ENCODE data around the gene KRT12. TPM values are rescaled to one million over a fixed set of nuclear protein-coding genes. Genes with fewer than 3 reads are reported as not detected.
A peak's percentile ranks its signal among the peaks of the same experiment; 100 is the strongest.

The KRT12 gene
- total and polyA plus RNA-seq, 2 donors (not counting 1 experiment from before 2014, with no cell fraction given), result not detected

- H3K4me1 ChIP-seq (ENCODE audit: control insufficient read depth, extremely low read depth, insufficient read depth, low read length), result peaks cover 9% of the 10 kb centered on the region
- no peak overlapping the region for H3K4me3 ChIP-seq (replicated peaks in 1 of 4; ENCODE audit: control extremely low read depth in 1 of 4, insufficient read depth in 1 of 4, low read depth in 3 of 4, low read length in 4 of 4)
- no peaks in the 10 kb centered on the region for H3K9me3 ChIP-seq (ENCODE audit: control insufficient read depth, insufficient read depth, low read depth, low read length)
- H3K4me2 ChIP-seq (ENCODE audit: extremely low read depth, insufficient read depth, low read length), result no peak overlapping the region
- DNase-seq (ENCODE audit: low read depth in 2 of 2), result no peak
- no peak overlapping the region for H2AFZ ChIP-seq (ENCODE audit: low read length)
- H3K9ac ChIP-seq (ENCODE audit: insufficient read depth, low read length), result no peak overlapping the region
- no peaks in the 10 kb centered on the region for H3K36me3 ChIP-seq (ENCODE audit: control insufficient read depth, insufficient read depth, low read length)
- no peak for TF ChIP-seq CTCF (conservative IDR thresholded peaks at IDR 0.05 in 1 of 2, IDR thresholded peaks at IDR 0.05 in 1 of 2; ENCODE audit: low read depth in 1 of 2, low read length in 2 of 2)
- TF ChIP-seq EZH2 (IDR thresholded peaks at IDR 0.05; ENCODE audit: low read length, missing control alignments), result no peak
- no peaks in the 10 kb centered on the region for H3K79me2 ChIP-seq (ENCODE audit: control insufficient read depth, insufficient read depth, low read length)
- no peak overlapping the region for H3K27ac ChIP-seq (ENCODE audit: insufficient read depth, low read length)
- H4K20me1 ChIP-seq (ENCODE audit: control insufficient read depth, extremely low read depth, insufficient read depth, low read length), result no peaks in the 10 kb centered on the region
- no peaks in the 10 kb centered on the region for H3K27me3 ChIP-seq (ENCODE audit: control insufficient read depth, insufficient read depth, low read length)
Measured at GRCh38 chr17:40902498-40902897, 35.5 kb upstream of the KRT12 start.

- Histone ChIP-seq H3K79me2 (ENCODE audit: control insufficient read depth, insufficient read depth, low read length) (no peaks in the 10 kb centered on the region), H3K27ac (ENCODE audit: insufficient read depth, low read length) (no peak overlapping the region), H3K4me1 (ENCODE audit: control insufficient read depth, extremely low read depth, insufficient read depth, low read length) (peaks cover 9% of the 10 kb centered on the region), H4K20me1 (ENCODE audit: control insufficient read depth, extremely low read depth, insufficient read depth, low read length) (no peaks in the 10 kb centered on the region), H3K27me3 (ENCODE audit: control insufficient read depth, insufficient read depth, low read length) (no peaks in the 10 kb centered on the region), H3K9ac (ENCODE audit: insufficient read depth, low read length) (no peak overlapping the region), H3K4me2 (ENCODE audit: extremely low read depth, insufficient read depth, low read length) (no peak overlapping the region), H3K36me3 (ENCODE audit: control insufficient read depth, insufficient read depth, low read length) (no peaks in the 10 kb centered on the region), H2AFZ (ENCODE audit: low read length) (no peak overlapping the region), H3K9me3 (ENCODE audit: control insufficient read depth, insufficient read depth, low read depth, low read length) (no peaks in the 10 kb centered on the region), H3K4me3 (replicated peaks in 1 of 4; ENCODE audit: control extremely low read depth in 1 of 4, insufficient read depth in 1 of 4, low read depth in 3 of 4, low read length in 4 of 4) (no peak overlapping the region)
- no peak for TF ChIP-seq EZH2 (IDR thresholded peaks at IDR 0.05; ENCODE audit: low read length, missing control alignments)
- no peak for TF ChIP-seq CTCF (conservative IDR thresholded peaks at IDR 0.05 in 1 of 2, IDR thresholded peaks at IDR 0.05 in 1 of 2; ENCODE audit: low read depth in 1 of 2, low read length in 2 of 2)
- peak in 1 of 2 donors; percentile 37 for DNase-seq (ENCODE audit: low read depth in 2 of 2)
Measured at GRCh38 chr17:40901981-40902474, 35.0 kb upstream of the KRT12 start.

GRCh38 chr17:40900809-40901356, 33.9 kb upstream of the KRT12 start:
- Histone ChIP-seq H4K20me1 (ENCODE audit: control insufficient read depth, extremely low read depth, insufficient read depth, low read length) (no peaks in the 10 kb centered on the region), H3K36me3 (ENCODE audit: control insufficient read depth, insufficient read depth, low read length) (no peaks in the 10 kb centered on the region), H3K79me2 (ENCODE audit: control insufficient read depth, insufficient read depth, low read length) (no peaks in the 10 kb centered on the region), H3K4me3 (replicated peaks in 1 of 4; ENCODE audit: control extremely low read depth in 1 of 4, insufficient read depth in 1 of 4, low read depth in 3 of 4, low read length in 4 of 4) (no peak overlapping the region), H3K9ac (ENCODE audit: insufficient read depth, low read length) (no peak overlapping the region), H3K9me3 (ENCODE audit: control insufficient read depth, insufficient read depth, low read depth, low read length) (no peaks in the 10 kb centered on the region), H2AFZ (ENCODE audit: low read length) (no peak overlapping the region), H3K4me1 (ENCODE audit: control insufficient read depth, extremely low read depth, insufficient read depth, low read length) (peaks cover 9% of the 10 kb centered on the region), H3K27me3 (ENCODE audit: control insufficient read depth, insufficient read depth, low read length) (no peaks in the 10 kb centered on the region), H3K4me2 (ENCODE audit: extremely low read depth, insufficient read depth, low read length) (no peak overlapping the region), H3K27ac (ENCODE audit: insufficient read depth, low read length) (no peak overlapping the region)
- DNase-seq (ENCODE audit: low read depth in 2 of 2), result no peak
- TF ChIP-seq CTCF (conservative IDR thresholded peaks at IDR 0.05 in 1 of 2, IDR thresholded peaks at IDR 0.05 in 1 of 2; ENCODE audit: low read depth in 1 of 2, low read length in 2 of 2) (no peak), EZH2 (IDR thresholded peaks at IDR 0.05; ENCODE audit: low read length, missing control alignments) (no peak)
